SIG-M5 treated with dmso at 0.1 percent for 504 hours (cell line): ENCODE measurements around the gene HEMK1.

Experiments
- DNase-seq: peaks from one replicate; lab custom pipeline; 2025; ENCODE audit not compliant: unreplicated experiment; lab: John Stamatoyannopoulos, UW

Gene HEMK1

DNA sequence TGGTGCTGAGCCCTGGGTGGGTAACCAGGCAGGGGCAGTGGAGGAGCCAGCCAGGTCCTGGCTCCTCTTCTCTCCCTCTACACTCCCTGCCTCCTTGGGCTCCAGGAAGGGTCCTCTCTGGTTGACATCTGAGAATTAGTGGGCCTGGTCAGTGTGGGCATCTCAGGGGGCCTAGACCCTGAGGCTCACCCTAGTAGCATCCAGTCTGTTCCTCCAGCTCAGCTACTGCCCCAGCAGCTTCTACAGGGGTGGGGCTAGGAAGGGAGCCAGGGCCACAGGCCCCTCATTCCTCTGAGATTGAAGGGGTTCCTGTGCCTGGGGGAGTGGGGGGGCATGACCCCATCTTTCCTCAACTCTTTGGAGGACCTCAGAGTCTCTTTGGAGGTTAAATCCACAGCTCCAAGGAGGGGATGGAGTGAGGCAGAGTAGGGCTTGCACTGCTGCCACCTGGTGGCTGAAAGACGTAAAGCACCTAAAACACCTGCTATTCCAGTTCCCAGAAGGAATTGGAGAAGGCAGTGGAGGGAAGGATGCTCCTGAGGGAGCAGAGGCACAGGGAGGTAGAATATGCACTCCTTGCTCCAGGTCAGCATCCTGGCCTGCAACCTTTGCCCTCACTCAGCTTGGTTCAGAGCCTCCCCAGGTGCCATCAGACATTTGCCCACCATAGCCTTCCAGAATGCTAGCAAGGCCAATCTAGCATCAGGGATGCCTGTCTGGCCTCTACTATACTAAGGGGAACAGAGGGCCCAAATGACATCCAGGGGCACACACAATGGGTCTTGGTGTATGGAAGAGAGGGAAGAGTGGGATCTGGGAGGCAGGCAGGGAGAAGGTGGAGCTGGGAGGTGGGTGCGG, 26.9 kb upstream of the HEMK1 start:
- DNase-seq, result peak; percentile 35

DNA sequence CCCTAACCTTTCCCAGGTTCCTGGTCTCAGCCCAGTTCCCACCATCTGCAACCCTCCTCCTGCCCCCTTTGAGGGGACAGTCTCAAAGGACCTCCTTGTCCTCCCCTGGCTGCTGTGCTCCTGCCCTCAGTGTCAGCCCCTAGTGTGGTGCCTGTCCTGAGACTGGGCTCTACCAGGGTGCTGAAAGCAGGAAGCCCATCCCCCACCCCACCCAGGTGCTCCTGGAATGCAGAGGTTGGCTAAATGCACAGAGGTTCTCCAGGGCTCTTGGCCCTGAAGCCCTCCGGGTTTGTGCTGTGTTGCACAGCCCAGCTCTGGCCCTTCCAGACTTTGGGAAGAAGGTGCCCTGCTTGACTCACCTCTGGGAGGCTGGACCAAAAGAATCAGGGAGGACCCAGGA, 23.5 kb upstream of the HEMK1 start:
- no peak for DNase-seq

DNA sequence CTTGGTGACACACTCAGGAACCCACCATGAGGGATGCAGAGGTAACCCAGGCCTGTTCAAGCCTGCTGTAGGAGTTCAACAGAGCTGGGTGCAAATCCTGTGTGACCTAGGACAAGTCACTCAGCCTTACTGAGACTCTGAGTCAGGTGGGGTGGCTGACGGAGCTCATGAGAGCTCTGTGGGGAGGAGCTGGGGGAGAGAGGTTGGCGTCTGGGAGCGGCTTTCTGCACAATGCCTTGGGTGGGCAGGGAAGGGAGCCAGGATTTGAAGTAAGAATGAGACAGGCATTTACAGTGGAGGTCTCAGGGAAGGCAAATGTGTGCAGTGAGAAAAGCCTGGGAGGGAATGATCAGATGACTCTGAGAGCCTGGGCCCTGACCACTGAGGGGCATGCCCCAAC, 20.1 kb upstream of the HEMK1 start:
- DNase-seq, result no peak

DNA sequence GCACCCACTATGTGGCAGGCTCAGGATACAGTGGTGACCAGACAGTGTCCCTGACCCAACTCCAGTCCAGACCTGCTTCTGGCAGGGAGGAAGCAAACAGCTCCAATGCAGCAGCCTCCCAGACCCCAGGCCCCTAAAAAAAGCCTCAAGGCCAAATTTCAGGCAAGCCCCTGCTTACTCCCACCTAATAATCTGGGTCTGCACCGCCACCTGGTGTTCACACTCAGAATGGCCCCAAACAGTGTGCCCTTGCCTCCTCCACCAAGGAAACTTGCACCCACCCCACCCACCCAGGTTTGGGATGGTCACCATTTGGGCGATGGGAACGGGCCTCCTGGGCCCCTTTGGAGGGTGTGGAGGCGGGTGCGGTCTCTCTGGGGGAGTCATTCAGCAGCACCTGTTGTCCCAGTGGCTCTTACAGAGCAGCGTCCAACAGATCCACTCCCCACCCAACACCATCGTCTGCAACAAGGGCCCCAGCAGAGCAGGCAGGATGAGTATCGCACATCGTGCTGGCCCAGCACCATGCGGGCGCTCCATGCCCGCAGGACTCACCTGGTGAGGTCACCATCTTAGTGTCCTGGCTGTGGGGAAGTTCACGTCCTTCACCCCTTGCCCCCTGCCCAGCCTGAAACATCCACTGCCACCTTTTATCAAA, 19.1 kb upstream of the HEMK1 start:
- no peak for DNase-seq

DNA sequence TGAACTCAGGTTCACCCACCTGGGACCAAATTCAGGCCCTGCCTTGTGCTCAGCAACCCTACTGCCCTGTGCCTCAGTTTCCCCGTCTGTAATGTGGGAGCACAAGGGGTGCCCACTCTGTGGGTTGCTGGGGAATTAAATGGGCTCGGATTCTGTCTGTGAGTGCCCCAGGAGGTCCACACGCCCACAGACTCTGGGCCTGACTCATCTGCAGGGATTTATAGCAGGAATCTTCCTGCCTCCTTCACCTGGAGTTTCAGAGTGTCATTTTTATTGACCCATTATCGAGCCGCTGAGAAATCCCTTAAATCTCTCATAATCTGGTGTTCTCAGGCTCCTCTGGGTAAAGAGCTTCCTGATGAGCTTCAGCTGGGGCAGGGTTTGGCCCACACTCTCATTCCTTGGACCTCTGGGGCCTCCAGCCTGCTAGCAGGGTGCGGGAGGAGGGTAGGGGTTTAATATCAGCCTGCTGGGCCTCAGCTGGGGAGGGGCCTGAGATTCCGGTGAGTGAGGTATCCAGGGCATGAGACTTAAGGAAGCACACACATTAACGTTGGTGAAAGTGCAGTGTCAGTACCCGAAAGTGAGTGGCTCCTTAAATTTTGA, 18.2 kb upstream of the HEMK1 start:
- no peak for DNase-seq

DNA sequence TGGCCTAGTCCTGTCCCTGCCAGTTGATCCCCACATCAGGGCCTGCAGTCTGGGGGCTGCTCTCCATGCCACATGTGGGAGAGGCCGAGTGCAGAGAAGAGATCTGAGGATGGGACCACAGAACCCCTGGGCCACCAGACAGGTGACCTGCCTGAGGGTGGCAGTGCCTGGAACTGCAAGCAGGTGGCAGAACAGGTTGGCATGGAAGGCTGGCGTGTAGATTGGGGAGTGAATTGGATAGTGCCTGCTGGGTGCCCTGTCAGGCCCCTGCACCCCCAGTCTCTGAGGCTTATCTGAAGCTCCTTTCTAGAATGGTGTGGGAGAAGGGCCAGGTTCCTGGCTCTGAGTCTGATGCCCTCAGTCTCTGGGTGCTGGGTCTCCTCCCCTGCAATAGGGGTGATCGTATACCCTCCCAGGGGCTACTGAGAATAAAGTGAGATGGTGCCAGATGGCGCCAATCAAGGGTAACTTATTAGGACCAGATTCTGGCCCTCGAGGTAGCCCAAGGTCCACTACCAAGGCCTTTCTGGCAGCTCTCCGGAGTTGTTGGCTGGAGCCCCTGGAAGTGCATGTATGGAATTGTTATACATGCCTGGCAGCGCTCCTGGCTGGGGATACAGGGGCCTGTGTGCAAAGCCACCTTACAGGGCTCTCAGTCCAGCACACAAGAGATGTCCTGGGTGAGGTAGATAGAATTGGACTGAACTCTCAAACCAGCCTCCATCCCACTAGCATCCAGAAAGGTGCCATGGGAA, 17.5 kb upstream of the HEMK1 start:
- DNase-seq, result no peak

DNA sequence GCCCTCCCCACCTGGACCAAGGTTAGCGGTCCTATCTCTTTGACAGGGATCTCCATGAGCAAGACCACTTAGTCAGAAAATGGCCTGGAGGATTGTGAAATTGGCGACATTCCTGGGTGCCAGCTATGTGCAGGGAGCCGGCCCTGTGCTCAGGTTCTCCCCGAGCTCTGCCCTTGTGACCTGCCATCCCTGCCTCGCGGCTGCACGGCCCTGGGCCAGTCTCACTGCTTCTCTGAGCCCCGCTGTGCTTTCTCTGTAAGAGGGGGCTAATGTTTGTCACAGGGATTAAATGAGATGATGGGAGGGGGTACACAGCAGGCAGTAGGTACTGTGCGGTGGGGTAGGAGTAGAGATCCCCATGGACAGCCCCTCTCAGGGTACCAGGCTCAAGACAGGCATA, 16.7 kb upstream of the HEMK1 start:
- no peak for DNase-seq

DNA sequence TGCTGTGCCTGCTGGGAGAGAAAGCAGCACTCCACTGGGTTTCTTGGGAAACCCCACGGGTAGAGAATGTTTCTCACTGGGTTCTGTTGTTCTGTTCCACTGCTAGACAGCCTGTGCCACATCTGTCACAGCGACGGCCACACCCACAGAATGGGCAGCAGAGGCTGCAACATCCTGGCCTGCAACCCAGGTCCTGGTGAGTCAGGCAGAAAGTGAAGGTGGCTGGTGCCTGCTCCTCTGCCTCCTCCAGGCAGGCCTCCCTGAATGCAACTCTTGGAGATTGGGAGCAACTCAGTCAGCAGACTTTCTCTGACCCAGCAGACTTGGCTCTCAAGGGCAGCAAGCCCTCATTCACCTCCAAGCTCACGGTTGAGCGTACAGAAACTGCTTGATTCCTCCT, 14.8 kb upstream of the HEMK1 start:
- DNase-seq, result no peak

DNA sequence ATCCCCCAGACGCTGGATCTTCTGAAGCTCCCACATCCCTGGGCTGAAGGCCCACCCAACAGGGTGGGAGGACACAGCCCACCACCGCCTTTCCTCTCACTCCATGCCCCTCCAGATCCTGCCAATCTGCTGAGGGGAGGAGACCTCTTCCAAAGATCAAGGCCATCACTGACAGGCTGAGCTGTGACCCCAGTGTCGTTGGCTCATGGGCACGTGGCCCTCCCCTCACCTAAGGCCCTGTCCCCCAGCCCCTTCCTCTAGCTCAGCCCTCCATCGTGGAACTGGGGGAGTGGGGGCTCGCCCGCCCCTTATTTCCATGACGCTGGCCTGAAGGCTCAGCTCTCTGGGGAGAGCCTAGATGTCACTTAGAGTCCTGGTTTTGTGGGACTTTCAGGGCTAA, 12.2 kb upstream of the HEMK1 start:
- DNase-seq, result no peak

DNA sequence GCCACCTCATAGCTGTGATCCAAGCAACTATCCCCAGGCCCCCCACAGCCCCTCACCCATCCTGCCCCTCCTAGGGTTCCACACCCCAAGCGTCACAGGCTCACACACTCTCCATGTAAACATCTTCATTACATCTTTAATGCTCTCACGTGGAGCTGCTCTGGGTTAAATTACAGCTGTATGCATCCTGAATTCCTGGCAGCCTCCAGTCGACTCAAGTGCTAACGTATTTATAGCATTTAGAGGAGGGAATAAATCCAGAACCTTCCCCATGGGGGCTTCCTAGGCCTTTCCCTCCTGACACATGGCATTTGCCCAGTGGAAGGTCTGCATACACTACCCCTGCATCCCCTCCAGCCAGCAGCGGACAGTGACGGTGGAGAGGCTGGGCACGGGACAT, 11.4 kb upstream of the HEMK1 start:
- DNase-seq, result no peak

DNA sequence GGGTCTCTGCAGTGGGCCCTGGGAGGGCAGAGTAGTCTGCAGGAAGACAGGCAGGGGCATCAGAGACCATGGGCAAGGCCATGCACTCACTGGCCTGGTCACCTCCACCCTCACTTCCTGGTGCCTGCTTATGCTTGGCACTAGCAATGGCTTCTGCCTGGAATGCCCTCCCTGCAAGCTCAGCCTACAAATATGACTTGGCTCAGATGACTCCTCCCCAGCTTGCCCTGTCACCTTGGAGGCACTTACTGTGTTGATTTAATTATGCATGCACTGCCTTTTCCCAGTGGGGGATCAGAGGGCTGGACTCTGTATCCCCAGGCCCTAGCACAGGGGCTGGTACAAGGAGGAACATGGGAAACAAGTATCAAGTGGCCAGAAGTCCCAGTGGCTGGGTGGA, 9.6 kb upstream of the HEMK1 start:
- DNase-seq, result no peak

DNA sequence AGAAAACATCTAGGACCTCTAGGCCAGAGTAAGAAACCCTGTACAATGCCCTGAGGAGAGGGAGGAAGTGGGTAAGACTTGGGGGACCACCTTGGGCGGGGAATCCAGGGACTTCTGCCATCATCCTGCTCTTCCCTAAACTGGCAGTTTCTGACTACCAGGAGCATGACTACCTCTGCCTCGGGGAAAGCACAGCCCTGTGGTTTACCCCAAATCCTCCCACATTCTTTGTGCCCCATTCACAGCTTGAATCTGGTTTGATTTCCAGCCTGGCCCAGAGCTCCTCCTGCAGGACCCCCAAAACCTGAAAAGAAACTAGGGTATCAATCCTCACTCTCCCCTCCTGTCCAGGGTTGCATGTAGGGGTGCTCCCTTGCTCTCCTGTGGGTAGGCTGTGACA, 6.5 kb upstream of the HEMK1 start:
- no peak for DNase-seq

DNA sequence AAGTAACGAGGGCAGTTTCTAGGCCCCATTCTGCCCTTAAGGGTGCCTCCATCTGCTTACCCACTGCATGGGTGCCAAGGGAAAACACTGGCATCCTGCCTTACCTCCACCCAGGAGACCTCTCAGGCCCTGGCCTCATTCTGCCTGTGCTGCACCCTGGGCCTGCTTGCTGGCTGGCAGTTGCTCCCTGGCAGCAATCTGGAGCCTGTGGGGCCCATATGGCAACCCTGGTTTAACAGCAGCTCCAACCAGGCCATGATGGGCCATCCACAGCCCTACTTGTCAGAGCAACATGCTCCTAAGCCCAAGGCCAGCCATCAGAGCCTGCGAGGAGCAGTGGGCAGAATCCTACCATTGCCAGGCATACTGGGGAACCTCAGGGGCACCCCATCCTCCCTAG, 5.5 kb upstream of the HEMK1 start:
- no peak for DNase-seq

DNA sequence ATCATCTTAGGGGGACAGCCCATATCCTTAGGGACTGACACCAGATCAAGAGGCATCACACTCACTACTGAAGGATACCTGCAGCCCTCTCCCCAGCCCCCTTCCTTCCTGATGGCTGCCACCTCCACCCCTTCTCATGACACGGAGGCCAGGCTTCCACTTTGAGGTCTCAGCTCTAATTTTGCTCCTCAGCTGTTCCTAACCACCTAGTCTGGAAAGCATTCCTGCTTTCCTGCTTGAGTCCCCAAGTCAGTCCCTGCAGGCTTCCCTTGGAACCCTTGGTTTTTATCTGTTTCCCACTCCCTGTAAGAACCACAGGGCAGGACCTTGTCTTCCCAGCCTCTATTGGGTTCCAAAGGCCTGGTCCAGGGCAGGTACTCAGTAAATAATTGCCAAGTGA, 5.0 kb upstream of the HEMK1 start:
- no peak for DNase-seq

DNA sequence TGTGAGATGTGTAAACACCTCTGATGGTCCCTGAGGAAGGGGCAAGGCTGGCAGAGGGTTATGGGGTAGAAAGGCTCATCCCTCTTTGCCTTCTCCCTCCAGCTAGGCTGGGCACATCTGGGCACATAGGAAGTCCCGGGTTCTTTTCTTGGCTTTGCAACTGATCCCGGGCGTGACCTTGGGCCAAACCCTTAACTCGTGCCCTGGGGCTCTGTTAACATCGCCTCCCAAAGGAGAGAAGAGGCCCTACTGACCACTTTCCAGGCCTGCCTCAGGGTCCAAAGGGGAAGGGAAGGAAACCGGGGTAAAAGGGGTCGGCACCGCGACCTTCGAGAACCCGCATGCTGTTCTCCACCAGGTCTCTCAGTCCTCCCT, 2.3 kb upstream of the HEMK1 start:
- DNase-seq, result no peak

DNA sequence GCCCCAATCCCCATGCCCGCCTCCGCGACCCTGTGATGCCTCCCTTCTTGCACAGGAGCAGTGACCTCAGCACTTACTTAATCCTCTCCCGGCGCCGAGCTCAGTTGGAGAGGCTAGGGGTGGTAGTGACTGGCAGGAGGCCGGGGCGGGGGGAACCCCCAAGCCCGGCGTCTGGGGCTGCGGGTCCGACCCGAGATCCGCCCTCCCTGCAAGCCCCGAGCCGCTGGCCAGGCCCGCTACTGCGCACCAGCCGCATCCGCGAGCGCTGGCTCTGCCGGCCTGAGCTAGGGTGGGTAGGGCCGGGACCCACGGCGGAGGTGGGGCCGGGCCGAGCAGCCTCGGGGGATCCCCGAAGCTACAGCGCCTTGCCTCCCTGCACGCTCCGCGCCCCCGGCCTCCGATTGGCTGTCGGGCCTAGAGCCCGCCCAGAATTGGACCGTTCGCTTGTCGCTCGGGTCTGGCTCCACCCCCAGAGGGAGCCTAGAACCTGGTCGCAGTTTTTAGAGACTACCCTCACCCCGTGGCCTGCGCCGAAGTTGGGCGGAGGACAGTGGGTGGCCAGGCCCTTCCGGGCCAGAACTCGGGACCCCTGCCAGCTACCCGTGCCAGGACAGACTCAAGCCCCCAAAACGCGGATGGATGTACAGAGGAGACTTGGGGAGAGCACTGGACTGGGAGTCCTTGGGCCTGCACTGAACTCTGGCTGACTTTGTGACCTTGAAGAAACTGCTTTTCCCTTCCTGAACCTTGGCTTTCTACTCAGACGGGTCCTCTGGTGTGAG, 1.7 kb upstream of the HEMK1 start, which contains the start of gene C3orf18:
TSS of gene C3orf18 (minus strand) at position 362 of the 782 bp plus-strand sequence. CDS start 2,048 bp downstream, outside the sequence.
- peak; percentile 83 for DNase-seq

DNA sequence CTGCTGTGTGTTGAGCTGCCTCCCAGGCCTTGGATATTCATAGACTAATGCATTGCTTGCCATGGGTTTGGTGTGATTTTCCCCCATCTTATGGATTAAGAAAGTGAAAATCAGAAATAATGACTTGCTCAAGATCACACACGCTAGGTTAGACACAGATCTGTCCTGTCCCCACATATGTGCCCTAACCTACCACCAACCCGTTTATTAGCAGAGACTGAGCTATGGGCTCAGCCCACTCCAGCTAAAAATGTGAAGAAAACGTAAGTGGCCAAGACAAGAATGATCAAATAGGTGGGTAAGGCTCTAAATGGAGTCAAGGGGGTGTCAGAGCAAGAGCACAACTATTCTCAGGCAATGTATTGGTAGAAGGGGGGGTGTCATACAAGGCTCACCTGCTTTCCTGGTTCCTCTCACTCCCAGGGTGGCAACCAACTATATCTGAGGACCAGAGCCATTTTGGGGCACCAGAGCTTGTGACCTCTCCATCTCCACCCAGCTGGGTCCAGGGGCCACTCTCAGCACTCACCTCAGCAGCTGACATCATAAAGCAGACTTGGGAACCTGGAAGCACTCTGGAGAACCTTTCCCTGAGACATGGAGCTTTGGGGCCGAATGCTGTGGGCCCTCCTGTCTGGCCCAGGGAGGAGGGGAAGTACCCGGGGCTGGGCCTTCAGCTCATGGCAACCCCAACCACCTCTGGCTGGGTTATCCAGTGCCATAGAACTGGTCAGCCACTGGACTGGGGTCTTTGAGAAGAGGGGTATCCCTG, 1.4 kb downstream of the HEMK1 start:
- DNase-seq, result no peak

DNA sequence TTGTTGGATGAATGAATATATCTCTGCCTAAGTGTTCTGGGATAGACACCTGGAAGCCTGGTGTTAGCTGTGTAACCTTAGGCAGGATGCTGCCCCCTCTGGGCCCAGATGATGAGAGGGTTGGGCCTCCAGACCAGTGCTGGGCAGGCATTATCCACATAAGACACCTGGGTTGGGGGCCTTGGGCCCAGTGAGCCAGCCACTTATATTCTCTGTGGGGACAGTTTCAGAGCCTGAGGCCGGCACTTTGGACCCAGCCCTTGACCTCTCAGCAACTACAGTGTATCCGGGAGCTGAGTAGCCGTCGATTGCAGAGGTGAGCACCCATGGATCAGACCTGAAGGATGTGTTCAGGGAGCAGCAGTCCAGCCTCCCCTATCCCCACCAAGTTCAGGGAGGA, 2.2 kb downstream of the HEMK1 start:
- DNase-seq, result no peak

DNA sequence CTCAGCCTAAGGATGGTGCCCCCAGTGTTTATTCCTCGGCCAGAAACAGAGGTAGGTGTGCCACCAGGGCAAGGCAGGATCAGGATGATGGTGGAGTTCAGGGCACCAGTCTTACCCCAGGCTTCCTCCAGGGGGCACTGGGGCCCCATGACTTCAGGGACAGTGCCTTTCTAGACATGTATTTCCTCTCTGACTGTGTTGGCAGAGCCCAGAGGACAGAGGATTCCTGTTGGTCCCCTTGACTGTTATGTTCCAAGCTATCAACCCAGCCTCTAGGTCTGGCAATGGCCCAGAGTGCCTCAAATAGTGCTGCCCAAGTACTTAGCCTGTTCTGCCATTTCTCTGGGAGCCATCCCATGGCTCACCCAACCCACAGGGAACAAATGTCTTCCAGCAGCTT, 2.8 kb downstream of the HEMK1 start:
- DNase-seq, result peak; percentile 78

DNA sequence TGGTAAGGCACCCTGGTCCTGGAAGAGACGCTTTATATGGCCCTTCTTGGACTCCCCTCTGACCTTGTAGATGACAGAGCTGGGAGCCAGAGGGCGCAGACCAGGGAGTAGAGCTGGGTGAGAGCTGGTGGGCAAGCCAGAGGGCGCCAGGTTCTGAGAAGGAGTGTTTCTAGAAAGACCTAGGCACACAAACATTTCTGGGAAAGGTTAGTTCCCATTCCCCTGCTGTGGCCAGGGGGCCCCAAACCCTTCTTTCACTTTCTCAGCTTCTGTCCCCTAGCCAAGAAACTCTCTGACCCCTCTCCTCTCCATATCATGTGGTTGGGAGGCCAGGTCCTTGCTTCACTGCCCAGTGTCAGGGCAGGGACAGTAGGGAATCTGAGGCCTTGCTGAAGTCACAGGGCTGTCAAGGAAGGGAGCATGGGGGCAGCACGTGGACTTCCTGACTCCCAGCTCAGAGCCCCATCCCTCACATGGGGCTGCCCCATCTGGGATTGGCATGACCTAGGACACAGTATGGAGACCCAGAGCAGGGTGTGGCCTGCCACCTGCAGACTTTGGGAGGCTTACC, 3.6 kb downstream of the HEMK1 start:
- DNase-seq, result no peak
